AG09319 (cell line): ENCODE measurements around the gene TAAR9.
"Not testable (repeated sequence)": the region's sequence is repeated elsewhere in the genome, so short reads cannot be mapped to it uniquely, and the experiment has no call there.

ENCODE experiments used
- DNase-seq: peaks from one replicate; pipeline ENCODE4 v3.0.0-alpha.2; 2010; ENCODE audit warnings: low read depth; ENCODE audit errors: extremely low read depth
- TF ChIP-seq, protein P1 (sequence below): IDR thresholded peaks from 2 replicates; pipeline ENCODE4 v1.5.1; 2011; ENCODE audit warnings: low read depth, mild to moderate bottlenecking, inconsistent platforms, low read length, moderate library complexity

The TAAR9 gene

DNA sequence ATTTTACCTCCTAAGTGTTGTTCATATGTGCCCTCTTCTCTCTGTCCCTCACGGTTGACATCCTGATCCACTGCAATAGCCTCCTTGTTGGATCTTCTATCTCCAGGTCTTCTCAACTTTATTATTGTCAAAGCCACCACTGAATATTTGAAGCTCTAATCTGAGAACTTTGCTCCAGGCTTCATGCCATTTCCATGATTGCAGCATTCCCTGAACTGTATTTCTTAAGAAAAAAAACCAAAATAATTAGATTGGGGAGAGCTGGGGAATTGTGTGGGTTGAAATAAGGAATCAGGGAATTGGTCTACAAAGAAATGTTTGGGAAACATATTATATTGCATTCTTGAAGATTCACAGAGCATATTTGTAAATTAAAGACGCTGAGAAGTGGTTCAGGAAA lies 22.7 kb upstream of the TAAR9 start:
- no peak for DNase-seq
- TF ChIP-seq, protein P1, sequence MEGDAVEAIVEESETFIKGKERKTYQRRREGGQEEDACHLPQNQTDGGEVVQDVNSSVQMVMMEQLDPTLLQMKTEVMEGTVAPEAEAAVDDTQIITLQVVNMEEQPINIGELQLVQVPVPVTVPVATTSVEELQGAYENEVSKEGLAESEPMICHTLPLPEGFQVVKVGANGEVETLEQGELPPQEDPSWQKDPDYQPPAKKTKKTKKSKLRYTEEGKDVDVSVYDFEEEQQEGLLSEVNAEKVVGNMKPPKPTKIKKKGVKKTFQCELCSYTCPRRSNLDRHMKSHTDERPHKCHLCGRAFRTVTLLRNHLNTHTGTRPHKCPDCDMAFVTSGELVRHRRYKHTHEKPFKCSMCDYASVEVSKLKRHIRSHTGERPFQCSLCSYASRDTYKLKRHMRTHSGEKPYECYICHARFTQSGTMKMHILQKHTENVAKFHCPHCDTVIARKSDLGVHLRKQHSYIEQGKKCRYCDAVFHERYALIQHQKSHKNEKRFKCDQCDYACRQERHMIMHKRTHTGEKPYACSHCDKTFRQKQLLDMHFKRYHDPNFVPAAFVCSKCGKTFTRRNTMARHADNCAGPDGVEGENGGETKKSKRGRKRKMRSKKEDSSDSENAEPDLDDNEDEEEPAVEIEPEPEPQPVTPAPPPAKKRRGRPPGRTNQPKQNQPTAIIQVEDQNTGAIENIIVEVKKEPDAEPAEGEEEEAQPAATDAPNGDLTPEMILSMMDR = no peak

DNA sequence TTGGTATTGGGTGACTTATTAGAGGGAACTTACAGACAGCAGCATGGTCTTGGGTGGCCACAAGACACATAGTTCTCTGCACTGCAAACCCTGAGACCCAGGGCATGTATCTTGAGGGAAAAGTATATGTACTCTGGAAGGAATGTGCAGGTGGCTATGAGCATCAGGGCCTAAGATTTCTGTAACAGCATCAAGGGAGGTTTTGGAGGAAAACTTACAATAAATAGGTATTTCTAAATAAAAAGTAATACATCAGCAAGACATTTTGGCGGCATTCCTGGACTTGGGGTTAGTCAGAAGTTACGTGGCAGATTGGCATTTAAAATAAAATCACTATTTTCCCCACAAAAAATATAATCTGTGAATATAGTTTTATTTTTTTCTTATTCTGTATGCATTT lies 17.1 kb upstream of the TAAR9 start:
- DNase-seq = no peak
- TF ChIP-seq, protein P1 = no peak

DNA sequence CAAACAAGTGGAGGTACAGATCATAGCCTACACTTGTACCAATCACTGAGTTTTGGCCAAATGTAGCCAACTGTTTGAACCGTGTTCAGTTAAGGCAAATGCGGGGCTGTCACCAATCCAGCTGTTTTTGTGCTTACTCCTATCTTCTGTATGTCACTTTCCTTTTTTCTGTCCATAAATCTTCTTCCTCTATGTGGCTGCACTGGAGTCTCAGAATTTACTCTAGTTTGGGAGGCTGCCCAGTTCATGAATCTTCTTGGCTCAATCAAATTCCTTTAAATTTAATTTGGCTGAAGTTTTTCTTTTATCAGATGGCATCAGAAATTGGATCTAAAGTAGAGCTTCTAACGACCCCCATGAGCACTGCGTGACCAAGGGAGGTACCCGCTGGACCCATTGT lies 13.4 kb upstream of the TAAR9 start:
- TF ChIP-seq, protein P1 = no peak
- no peak for DNase-seq

DNA sequence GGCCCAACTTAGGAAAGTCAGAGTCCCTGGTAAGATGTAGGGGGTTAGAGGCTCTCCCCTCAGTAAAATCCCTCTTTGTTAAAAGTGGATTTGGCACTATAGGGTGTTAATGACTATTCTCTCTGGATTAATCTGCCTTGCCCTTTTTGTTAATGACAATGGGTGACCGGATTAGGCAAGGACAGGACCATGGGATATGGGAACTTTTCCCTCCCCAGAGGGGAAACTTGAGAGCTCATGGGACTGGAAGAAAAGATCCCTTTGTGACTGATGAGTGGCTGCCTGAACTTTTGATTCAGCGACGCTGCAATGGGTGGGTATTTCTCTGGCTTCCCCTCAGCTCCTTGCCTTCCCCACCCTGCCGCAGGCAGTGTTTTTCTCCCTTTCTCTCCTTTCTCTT lies 12.2 kb upstream of the TAAR9 start:
- TF ChIP-seq, protein P1 = no peak
- no peak for DNase-seq

DNA sequence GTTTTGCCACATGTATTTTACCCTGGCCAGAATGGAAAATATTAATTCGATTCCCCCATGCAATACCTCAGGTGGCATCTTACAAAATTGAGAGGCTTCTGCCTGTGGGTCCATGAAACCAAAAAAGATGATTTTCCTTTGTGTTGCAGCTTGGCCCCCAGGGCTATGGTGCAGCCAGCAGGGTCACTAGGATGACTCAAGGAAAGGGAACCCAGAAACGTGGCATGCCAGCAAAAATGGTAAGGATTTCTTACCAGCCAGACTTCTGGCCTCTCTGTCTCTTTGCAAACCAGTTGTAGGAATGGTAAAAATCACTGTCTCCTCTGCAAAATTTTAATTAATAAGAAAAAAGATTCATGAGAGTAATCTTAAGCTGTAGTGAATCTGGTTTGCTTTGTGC lies 11.6 kb upstream of the TAAR9 start:
- TF ChIP-seq, protein P1 = no peak
- DNase-seq = no peak

DNA sequence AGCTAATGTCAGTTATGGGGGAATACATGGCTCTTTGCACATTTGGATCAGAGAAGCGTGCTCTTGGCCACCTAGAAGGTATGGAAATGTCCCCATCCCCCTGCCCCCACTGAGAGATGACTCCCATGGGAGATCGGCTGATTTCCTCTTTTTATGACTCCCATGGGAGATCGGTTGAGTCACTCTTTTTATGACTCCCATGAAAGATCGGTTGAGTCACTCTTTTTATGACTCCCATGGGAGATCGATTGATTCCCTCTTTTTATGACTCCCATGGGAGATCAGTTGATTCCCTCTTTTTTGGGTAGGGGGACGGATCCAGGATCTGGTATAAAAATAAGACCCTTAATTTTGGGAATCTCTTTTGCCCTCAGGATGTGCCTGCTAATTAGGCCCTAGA lies 10.3 kb upstream of the TAAR9 start:
- no peak for DNase-seq
- TF ChIP-seq, protein P1 = no peak

DNA sequence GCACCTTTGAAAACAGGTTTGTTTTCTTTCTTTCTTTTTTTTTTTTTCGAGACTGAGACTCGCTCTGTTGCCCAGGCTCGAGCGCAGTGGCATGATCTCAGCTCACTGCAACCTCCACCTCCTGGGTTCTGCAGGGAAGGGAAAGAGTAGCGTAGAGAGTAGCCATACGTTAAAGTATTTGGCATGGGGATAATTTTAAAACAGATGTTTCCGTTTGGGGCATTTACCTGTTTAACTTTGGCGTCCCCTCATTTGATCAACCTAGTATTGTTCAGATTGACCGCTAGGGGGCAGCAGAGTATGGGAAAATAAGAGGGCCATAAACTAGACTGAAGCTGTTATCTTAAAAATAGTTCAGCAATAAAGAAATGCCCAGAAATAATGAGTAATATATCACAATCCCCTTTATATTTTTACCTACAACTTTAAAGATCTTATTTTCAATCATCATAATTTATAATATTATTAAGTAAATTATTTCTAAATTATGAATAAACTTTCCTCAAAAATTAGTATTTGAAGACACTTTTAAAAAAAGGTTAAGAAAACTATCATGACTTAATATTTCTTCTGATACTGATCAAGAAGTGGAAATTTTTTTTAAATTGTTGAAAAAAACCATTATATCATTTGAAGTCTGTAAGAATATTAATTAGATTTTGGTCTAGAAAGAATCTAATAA lies 7.6 kb upstream of the TAAR9 start:
- TF ChIP-seq, protein P1 = peak; percentile 70
- peak; percentile 31 for DNase-seq

DNA sequence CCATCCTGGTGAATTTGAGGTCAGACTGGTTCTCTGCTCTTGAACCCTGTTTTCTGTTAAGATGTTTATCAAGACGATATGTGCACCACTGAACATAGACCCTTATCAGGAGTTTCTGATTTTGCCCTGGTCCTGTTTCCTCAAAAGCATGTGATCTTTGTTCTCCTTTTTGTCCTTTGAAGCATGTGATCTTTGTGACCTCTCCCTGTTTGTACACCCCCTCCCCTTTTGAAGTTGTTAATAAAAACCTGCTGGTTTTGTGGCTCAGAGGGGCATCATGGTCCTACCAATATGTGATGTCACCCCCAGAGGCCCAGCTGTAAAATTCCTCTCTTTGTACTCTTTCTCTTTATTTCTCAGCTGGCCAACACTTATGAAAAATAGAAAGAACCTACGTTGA lies 3.5 kb upstream of the TAAR9 start:
- DNase-seq = not testable (repeated sequence)
